ENCODE measurements around the gene IL16.

The IL16 gene

DNA sequence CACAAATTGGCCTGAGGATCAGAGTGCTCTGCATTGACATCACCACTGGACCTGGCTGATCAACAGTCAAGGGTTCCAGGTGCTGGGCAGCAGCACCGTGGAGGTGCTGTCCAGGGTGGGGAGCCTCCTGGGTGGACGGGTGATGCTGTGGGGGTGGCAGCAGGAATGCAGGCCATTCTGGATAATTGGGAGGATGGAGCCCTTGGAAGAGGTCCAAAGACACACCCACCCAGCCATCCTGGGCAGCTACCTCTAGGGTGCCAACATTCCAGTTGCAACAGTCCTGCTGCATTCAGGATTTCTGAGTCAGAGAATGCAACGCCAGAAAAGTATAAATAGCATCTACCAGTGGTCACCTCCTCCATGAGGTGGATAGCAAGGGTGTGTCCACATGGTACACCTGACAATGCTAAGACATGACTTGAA is 100.5 kb downstream of the IL16 start:
- no peak for DNase-seq

DNA sequence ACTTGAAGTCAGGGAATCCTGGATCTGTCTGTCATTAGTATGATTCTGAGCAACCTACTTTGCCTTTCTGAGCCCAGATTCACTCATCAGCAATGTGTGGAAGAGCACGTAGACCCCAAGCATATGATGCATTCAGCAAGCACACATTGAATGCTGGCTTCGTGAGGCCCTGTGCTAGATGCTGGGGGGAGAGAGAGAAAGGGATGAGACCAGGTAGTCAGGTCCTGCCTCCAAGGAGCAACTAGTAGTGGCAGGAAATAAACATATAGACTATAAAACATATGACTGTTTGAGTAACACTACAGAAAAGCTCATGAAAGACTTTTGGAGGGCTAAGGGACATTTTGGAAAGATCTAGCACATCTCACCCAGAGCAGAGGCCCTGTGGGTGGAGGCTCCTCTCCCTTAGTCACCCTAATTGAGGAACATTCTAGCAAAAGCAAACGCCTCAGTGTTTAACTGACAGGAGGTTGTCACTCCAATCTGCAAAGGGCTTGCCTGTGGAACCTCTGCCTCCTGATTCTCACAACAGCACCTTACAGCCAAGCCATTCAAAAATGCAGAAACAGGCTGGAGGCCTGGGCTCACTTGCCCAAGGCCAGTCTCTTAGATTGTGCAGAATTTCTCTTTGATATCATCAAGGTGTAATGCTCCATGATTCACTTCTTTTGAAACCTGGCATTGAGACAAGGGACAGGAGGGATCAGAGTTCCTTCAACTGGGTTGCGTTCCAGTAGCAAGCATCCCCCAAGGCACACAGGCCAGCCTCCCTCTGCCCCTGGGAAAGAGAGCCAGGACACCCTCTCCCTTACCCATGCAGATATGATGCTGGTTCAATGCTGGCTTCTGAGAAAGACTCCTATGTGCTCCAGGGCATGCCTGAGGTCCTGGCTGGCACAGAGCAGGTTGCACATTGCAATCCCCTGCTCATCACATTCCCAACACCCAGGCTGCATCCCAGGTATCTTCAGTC is 101.2 kb downstream of the IL16 start:
- DNase-seq = no peak

DNA sequence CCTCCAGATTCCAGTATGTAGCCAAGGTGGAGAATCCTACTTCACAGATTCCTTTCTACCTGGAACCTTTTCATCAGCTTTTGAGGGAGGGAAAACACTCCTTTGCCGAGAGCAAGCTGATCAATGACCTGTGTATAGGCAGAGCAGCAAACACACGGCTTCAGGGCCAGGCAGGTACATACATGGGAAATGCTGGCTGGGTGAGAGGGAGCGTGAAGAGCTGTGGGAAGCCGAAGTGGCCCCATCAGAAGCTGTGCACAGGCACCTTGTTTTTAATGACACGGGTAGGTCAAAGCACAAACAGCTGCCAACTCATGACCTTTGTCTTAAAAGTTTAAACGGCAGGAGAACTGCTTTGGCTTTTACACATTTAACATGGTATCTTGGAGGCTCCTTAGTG is 101.9 kb downstream of the IL16 start:
- DNase-seq = no peak

DNA sequence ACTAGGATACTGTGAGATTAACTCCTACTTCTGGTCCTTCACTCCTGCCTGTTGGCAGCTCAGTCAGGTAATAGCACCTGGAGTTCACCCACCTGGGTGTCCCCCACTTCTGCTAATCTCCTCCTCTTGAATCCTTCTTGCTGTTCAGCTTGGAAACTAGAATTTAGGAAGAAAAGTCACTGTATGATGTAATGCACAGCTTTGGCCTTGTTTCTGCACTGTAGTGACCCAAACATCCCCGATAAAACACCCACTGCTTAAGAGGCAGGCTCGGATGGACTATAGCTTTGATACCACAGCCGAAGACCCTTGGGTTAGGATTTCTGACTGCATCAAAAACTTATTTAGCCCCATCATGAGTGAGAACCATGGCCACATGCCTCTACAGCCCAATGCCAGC is 102.5 kb downstream of the IL16 start:
- DNase-seq = no peak

DNA sequence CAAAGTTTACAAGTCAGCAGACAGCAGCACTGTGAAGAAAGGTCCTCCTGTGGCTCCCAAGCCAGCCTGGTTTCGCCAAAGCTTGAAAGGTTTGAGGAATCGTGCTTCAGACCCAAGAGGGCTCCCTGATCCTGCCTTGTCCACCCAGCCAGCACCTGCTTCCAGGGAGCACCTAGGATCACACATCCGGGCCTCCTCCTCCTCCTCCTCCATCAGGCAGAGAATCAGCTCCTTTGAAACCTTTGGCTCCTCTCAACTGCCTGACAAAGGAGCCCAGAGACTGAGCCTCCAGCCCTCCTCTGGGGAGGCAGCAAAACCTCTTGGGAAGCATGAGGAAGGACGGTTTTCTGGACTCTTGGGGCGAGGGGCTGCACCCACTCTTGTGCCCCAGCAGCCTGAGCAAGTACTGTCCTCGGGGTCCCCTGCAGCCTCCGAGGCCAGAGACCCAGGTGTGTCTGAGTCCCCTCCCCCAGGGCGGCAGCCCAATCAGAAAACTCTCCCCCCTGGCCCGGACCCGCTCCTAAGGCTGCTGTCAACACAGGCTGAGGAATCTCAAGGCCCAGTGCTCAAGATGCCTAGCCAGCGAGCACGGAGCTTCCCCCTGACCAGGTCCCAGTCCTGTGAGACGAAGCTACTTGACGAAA is 103.1 kb downstream of the IL16 start:
- no peak for DNase-seq

DNA sequence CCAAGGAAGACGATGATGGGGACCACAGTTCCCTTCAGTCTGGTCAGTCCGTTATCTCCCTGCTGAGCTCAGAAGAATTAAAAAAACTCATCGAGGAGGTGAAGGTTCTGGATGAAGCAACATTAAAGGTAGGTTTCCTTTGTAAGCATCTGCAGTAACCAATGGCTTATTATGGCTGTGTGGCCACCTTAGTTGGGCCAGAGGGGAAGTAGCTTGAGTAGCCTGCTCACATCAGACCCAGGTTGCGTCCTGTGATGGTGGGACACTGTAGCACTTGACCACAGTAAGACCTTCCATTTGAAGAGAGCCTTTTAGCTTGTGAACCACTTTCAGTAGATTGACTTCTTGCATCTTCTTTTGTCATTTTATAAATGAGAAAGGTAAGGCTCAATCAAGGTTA is 104.7 kb downstream of the IL16 start:
- no peak for DNase-seq

DNA sequence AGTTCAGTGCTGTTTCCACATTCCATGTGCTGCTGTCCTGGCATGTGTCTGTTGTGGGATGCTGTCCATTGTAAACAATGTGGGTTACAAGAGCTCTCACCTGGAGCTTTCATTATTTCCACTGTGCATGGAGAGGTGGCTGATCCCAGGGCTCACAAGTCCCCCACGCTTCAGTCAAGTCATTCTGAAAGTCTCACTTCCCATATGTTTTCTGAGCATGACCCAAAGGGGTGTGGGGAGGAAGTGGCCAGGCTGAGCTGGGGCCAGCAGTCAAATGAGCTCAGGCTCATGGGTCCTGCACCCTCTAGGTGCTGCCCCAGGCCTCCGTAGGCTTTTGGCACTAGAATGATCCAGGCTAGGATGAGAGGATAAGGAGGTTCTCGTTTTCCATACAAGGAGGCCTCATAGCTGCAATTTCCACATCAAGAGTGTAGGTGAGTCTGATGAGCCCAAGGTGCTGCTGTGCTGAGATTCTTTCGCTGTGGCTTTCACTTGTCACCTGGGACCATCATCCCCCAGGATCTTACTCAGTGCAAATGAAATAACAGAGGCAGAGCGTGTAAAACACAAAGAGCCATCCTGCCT is 105.2 kb downstream of the IL16 start:
- DNase-seq = no peak

DNA sequence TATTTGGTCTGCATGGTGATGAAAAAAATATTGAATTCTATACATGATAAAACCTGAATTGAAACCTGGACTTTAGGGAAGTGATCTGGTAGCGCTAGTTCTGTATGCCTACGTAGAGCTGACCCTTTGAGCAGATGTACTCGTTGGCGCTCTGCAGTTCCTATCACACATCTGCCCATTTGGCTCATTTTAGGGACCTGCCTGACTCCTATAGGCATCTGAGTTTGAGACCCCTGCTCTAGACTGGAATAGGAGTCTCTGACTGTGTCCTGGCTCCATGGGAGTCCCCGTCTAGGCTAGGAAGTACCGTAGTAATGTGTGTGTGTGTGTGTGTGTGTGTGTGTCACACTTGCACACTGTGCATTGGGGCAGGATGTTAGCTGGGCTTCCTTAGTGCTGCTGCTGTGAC is 106.0 kb downstream of the IL16 start:
- DNase-seq = no peak

DNA sequence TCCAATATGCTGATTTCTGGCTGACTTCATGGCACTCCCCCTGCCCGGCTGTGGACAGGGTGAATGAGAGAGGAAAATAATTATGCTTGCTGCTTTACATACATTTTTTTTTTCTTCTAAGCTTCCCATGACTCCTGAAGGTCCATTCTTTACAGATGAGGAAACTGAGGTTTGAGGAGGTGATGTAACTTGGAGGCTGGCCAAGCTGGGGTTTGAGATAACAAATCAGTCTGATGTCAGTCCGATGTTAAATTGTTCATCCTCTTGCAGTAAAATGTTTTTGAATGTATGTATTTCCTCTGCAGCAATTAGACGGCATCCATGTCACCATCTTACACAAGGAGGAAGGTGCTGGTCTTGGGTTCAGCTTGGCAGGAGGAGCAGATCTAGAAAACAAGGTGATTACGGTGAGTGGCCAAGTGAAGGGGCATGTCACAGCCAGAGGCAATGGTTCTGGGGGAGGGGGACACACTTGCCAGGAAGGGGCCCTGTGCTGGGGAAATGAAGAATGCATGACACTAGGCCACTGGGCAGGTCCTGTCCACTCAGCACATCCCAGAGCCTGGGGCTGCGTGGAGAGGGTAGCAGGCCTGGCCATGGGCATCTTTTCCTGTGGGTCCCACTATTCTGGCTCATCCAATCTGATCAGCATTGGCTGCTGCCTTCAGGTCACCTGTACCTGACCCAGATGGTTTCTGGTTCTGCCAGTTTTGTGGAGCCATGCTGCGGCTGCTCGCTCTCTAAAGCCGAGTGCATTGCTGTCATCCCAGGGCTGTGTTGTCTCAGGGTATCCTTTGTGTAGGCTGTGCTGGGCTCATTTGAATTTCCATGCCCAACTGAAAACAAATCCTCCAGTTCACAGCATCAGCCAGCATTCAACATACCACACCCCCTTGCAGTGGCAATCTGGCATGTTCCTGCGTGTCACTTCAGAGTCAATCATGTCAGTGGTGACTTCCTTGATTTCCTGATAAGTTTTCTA is 106.9 kb downstream of the IL16 start:
- no peak for DNase-seq

DNA sequence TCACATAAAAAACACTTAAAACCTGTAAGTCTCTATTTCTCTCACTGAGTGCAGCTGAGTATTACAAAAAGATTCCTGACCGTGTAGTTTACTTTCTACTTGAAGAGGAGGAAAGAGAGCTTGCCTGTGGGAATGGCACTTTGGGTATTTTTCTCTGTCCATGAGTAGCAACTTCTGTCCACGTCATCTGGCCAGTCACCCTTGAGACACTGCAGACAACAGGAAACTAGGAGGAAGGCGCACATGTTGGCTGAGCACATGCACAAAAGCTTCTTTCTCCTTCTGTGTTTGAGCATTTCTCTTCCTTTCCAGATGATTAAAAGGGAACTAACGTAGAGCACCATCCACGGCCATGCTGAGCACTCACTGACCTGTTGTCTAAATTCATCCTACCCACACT is 107.5 kb downstream of the IL16 start:
- DNase-seq = no peak

DNA sequence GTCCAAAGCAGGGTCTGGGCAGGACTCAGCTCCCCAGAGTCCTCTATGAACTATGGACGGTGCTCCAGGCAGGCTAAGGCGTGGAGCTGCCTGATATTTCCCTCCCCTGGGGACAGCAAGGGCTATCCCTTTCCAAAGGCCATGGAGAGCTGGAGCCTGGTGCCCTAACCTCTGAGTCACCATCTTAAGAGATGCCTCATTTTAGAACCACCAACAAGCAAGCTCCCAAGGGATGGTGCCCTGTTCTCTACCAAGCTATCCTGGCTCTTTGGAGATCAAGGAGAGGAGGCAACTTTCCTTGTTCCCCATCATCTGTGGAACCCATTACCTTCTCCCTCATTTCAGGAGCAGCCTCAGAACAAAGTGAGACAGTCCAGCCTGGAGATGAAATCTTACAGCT is 111.6 kb downstream of the IL16 start:
- no peak for DNase-seq

DNA sequence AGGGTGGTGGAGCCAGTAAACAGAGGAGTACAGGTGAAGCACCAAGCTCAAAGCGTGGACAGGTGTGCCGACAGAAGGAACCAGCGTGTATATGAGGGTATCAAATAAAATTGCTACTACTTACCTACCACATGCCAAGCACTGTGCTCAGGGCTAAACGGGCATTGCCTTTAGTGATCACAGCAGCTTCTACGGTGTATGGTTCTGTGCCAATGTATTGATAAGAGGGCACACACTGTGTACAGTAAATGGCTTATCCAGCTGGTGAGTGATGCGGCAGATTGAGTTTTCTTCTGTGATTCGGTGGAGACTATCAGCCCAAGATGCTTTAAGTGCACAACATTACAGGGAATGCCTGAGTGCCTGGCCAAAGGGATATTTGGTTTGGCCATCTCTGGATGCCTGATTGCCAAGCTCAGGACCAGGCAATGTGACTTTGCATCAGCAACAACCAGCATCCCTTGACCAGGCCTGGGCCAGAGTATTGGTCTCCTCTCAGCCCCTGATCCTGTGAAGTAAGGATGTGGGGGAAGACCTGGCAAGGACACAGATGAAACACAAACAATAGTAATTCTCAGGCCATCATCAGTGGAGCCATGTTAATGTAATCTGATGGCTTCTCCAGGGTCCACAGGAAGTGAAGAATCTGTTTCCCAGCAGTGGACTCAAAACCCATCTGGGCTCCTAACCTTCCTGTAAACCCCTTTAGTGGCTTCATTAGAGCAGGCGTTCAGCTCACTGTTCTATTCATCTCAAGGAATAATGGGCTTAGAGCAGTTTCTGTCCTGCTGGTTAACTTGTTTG is 113.2 kb downstream of the IL16 start:
- no peak for DNase-seq

DNA sequence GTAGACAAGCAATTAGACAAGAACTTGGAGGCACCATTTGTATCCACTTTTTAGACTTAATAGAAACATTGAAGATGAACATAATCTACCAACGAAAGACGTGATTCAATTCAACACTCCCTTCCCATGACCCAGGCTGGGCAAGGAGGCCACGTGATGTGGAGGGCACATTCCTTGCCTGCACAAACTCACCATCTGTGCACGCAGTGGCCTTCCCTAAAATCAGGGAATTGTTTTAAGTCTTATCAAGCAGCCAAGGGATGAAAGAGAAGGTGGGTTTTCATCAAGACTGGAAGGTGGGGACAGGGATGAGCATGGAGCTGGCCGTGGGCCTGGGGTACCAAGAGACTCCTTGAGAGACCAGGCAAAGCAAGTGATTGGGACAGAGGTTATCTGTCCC is 113.8 kb downstream of the IL16 start:
- DNase-seq = no peak

DNA sequence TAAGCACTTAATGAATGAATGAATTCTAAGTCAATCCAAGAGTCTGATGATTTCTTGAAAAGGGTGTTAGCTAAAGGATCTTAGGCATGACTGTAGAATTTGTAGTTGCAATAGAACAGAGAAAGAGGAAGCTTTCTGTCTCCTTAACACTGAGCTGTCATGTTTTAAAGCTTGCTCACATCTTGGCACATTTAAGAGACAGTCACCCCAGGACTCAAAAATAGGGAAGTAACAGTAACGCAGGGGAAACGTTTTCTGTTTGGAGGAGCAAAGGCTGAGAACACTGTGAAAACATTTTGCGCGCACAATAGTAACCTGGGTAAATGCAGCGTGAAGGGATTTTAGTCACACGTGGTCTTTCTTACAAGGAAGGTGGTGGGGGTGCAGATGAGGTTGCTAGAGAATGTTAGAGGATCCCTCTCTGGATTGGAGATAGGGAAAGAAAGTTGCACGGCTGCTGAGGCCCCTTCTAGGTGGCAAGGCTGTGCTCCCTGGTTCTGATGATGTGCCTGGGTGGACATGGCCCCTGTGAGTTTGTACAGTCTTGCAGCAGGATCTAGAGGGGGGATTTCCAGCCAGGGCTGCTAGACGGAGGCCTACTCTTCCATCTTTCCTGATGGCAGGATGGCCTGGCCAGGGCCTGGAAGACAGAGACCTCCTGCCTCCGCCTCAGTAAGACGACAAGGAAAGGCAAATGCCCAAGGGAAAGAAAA is 115.2 kb downstream of the IL16 start:
- no peak for DNase-seq

DNA sequence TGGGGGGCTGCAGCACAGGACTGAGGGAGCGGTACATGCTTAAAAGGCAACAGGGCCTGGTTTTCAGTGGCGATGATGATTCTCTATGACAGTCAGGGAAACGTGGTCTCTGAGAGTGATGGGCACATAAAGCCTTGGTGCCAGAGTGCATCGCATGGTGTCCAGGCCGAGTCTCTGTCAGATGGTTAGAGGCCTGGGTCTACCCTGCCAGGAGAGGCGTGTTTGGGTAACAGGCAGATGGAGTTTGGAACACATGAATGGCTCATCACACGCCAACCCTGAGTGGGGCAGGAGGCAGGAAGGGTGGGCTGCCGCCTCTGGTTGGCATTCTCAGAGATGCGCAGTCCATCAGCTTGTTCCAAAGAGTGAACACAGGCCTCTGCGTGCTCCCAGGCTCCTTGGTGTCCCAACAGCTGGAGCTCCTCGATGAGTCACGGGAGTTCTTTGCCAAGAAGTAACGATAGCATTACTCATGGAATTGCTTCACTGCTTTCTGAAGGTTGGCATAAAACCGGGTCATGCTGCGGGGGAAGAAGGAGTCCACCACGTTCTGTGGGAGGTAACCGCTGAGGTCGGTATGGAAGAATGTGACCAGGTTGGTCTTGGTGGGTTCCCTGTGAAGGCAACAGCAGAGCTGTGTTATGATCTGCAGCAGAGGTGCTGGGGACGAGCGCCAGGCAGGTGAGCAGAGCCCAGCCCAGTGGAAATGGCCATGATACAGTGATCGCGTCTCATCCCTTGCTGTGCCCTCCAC is 116.3 kb downstream of the IL16 start:
- DNase-seq = peak; percentile 55

DNA sequence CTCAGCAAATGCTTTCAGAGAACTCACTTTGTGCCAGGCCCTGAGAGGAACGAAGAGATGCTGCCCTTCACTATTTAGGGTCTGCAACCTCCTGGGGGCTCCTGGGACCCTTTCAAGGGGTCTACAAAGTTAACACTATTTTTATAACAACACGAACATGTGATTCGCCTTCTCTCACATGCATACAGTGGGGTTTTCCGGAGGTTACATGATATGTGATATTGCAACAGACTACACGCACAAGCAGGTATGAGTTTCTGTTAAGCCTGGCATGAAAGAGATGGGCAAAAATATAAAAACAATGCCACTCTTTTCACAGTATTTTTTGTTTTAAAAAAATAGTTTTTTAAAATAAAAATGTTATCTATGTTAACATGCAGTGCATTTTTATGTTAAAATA is 117.0 kb downstream of the IL16 start:
- no peak for DNase-seq

DNA sequence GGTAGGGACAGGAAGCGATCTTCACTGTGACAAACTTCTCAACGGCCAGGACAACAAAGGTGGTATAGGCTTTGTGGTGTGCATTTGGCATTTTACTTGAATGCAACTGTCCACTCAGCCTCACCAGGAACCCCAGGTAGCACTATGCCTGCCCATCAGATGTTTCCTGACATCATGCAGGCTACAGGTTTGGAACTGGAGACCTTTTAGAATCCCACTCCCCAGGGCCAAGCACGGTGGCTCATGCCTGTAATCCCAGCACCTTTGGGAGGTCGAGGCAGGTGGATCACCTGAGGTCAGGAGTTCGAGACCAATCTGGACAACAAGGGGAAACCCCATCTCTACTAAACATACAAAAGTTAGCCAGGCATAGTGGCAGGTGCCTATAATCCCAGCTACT is 117.7 kb downstream of the IL16 start:
- no peak for DNase-seq

DNA sequence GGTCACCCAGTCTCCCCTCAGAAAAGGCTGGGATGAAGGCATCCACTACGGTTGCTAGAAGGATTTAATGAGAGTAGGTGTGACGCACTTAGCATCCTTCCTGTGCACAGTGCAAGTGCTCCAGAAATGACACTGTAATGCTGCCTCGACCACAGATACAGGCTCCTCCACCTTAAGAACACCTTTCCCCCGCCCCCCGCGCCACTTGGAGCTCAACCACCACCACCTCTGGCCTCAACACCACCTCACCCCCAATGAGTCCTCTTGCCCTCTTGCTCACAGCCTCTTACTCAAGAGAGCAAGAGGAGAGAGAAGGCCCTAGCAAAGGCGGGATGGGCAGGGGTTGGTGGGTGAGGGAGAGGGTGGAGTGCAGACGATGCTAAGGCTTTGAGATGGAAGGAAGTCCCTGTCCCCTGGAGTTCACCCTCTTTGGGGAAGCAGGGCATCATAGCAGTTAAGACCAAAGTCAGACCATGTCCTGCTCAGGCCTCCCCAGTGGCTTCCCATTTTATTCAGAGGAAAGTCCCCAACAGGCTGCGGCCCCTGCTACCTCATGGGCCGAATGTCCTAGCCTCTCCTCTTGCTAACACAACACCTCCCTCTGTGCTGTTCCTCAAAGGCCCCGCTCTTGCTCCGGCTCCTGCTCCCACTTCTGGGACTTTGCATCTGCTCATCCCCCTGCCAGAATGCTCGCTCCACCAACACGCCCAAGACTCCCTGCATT is 118.9 kb downstream of the IL16 start:
- no peak for DNase-seq

DNA sequence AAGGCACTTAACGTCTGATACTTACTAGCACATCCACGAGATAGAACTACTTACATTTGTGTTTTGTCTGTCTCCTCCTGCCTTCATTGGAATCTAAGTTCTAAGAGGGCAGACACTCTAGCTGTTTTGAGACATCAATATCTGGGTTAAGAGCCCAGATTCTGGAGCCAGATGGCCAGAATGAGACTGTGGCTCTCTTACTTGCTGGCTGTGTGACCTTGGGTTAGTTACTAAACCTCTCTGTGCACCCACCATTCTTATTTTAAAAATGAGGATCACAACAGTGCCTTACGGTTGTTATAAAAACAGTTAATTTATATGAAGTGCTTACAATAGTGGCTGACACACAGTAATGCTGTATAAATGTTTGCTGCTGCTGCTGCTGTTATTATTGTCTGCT is 119.6 kb downstream of the IL16 start:
- DNase-seq = no peak

DNA sequence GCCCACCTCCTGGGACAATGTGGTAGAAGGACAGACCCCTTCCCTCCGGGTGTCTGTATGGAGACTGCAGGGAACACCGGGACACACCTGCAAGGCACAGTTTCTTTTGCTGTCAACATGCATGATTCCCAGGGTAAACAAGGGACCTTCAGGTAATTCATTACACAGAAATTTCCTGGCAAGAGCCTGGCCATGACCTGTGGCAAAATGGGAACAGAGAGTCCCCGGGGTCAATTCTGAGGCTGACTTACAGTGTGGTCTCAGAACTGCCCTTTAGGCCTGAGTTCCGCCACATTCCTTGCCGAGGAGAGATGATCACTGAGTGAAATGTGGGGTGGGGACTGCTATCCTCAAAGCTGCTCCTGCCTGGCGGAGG is 121.0 kb downstream of the IL16 start:
- DNase-seq = no peak
